PFSK-1 (cell line): Measurements from ENCODE around the gene DDX24.

ENCODE experiments used
- POLR2AphosphoS5 ChIP-seq: IDR thresholded peaks from 2 replicates; pipeline ENCODE4 v1.6.1; 2012; ENCODE audit warnings: low read depth, mild to moderate bottlenecking, control low read depth, low read length, moderate library complexity
- REST ChIP-seq, 2 experiments: IDR thresholded peaks; 2 replicates each; pipeline versions ENCODE4 v1.6.1 to v1.8.0; 2011 to 2012; ENCODE audit warnings: low read depth in 2 of 2, low read length in 2 of 2, control low read depth in 1 of 2, inconsistent platforms in 1 of 2, mild to moderate bottlenecking in 1 of 2, moderate library complexity in 1 of 2; ENCODE audit not compliant: insufficient read depth in 1 of 2
- TAF1 ChIP-seq: IDR thresholded peaks from 2 replicates; pipeline ENCODE4 v1.6.1; 2012; ENCODE audit warnings: low read length, control low read depth, borderline replicate concordance; ENCODE audit not compliant: insufficient read depth

GRCh38 chr14:94043111-94043755, 37.8 kb downstream of the DDX24 start:
- no peak for TF ChIP-seq POLR2AphosphoS5
- no peak for TF ChIP-seq TAF1
- no peak for TF ChIP-seq REST (IDR thresholded peaks at IDR 0.05; ENCODE audit: insufficient read depth in 1 of 2, low read depth in 2 of 2, low read length in 2 of 2)
